GM12878 (cell line): ENCODE data around the gene THBS3.

Source experiments
- BRCA1 ChIP-seq: IDR thresholded peaks from 2 replicates; pipeline ENCODE4 v1.6.1; 2011; ENCODE audit warnings: low read depth, low read length, improper control_type of control experiment
- CHD1 ChIP-seq: IDR thresholded peaks from 2 replicates; pipeline ENCODE4 v1.6.1; 2012; ENCODE audit warnings: low read depth, low read length, improper control_type of control experiment
- POLR2A ChIP-seq: IDR thresholded peaks from 2 replicates; pipeline ENCODE4 v1.6.1; 2011; ENCODE audit warnings: low read depth, mild to moderate bottlenecking, low read length
- POLR2AphosphoS5 ChIP-seq: IDR thresholded peaks from 2 replicates; pipeline ENCODE4 v1.6.1; 2011; ENCODE audit warnings: mild to moderate bottlenecking, low read length, inconsistent platforms
- TCF3 ChIP-seq: IDR thresholded peaks from 2 replicates; pipeline ENCODE4 v1.6.1; 2012; ENCODE audit warnings: low read depth, mild to moderate bottlenecking, low read length, borderline replicate concordance; ENCODE audit not compliant: insufficient read depth

GRCh38 chr1:155171836-155172731 is 35.6 kb downstream of the THBS3 start:
- TF ChIP-seq POLR2AphosphoS5 (no peak), TCF3 (no peak), POLR2A (no peak), BRCA1 (no peak), CHD1 (no peak)
